Sigmoid colon (tissue), 4 donors: ENCODE results near the gene GCNA.

ENCODE experiments used
- CTCF ChIP-seq, 4 experiments: fragments of 450-650 bp in 3 of 4; fragments of 200-600 bp in 1 of 4; IDR thresholded peaks; one replicate each; pipeline ENCODE4 v1.5.1; 2016 to 2019; ENCODE audit warnings: antibody characterized with exemption in 4 of 4, mild to moderate bottlenecking in 3 of 4, moderate library complexity in 2 of 4
- EP300 ChIP-seq, 4 donors: sonication (generic); formaldehyde crosslinking; IDR thresholded peaks; one replicate each; pipeline ENCODE4 v1.6.1; 2017; ENCODE audit warnings: antibody characterized with exemption in 4 of 4
- POLR2A ChIP-seq, 2 donors: fragments of 450-650 bp; IDR thresholded peaks; one replicate each; pipeline ENCODE4 v1.6.1; 2016; ENCODE audit warnings: antibody characterized with exemption in 2 of 2, mild to moderate bottlenecking in 2 of 2, moderate library complexity in 2 of 2
- POLR2AphosphoS5 ChIP-seq, 4 donors: sonication (generic); formaldehyde crosslinking; IDR thresholded peaks; one replicate each; pipeline ENCODE4 v1.6.1; 2017; ENCODE audit warnings: antibody characterized with exemption in 4 of 4

- TF ChIP-seq POLR2A (IDR thresholded peaks at IDR 0.05), result no peak
- TF ChIP-seq POLR2AphosphoS5 (IDR thresholded peaks at IDR 0.05), result no peak
- TF ChIP-seq CTCF (IDR thresholded peaks at IDR 0.05), result no peak
- no peak for TF ChIP-seq EP300 (IDR thresholded peaks at IDR 0.05)
Measured at GRCh38 chrX:71599965-71600364, 21.7 kb downstream of the GCNA start.
